ENCODE data around the gene SNTB2. TPM values are rescaled to one million over a fixed set of nuclear protein-coding genes. Genes with fewer than 3 reads are reported as not detected.

Gene SNTB2
- total and polyA plus RNA-seq, 2 of the 4 experiments (the other 2 are of a cell fraction) = 23.5 to 47.5 TPM

DNA sequence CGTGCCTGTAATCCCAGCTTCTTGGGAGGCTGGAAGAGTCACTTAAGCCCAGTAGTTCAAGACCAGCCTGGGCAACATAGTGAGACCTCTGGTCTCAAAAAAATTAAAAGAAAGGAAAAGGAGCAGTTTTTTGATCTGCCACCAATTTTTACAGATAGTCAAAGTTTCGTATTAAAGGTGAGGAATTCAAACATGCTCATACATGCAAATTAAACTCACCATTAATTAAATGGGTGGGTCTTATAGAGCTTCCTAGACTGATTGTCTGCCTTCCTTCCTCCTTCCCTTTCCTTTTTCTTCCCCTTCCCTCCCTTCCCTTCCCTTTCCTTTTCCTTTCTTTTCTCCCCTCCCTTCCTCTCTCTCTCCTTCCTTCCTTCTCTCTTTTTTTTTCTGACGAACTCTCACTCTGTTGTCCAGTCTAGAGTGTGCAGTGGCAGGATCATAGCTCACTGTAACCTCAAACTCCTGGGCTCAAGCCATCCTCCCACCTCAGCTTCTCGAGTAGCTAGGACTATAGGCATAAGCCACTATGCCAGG is 87.8 kb downstream of the SNTB2 start:
- intact Hi-C loops (cut with micrococcal nuclease) (no loop called here), dilution Hi-C loops (cut with HindIII; ENCODE audit: low sequenced_read_pairs, unreplicated experiment) (no loop called here), in situ Hi-C loops (cut with MboI; ENCODE audit: low sequenced_read_pairs) (loop anchor here (5.0 kb wide), 1 partner anchor 87 kb away; the partner anchor contains the start of gene SNTB2)
- Histone ChIP-seq H3K79me1 (ENCODE audit: low read depth in 1 of 2, low read length in 2 of 2) (peaks cover 14 to 44% of the 10 kb centered on the region in 2 experiments), H4K20me1 (ENCODE audit: insufficient read depth, low read length) (no peaks in the 10 kb centered on the region), H3K9me1 (ENCODE audit: insufficient read depth, low read length) (peaks cover 10% of the 10 kb centered on the region), H3K56ac (ENCODE audit: extremely low read depth, insufficient read depth, low read length) (no peak overlapping the region), H2AFZ (replicated peaks; ENCODE audit: low read length, poor library complexity) (no peak overlapping the region), H3K4me2 (ENCODE audit: low read depth, low read length) (no peak overlapping the region; the same call in 1 of the 2 replicates), H3K4me1 (ENCODE audit: control insufficient read depth, insufficient read depth, low read length) (peaks cover 15% of the 10 kb centered on the region), H3K23ac (ENCODE audit: low read depth, low read length) (peak overlapping the region; percentile 97; the same call in 1 of the 2 replicates), H3K27ac (ENCODE audit: insufficient read depth, low read length) (peak overlapping the region; percentile 99; the same call in 1 of the 2 replicates), H4K5ac (ENCODE audit: low read depth, low read length) (peak overlapping the region; percentile 12; the same call in 1 of the 2 replicates), H3K9me3 (ENCODE audit: control insufficient read depth, insufficient read depth, low read length) (no peaks in the 10 kb centered on the region), H2BK15ac (ENCODE audit: low read depth, low read length) (peak overlapping the region; percentile 49; the same call in 2 of the 3 replicates), H3K36me3 (ENCODE audit: control insufficient read depth, insufficient read depth, low read length) (peaks cover 4% of the 10 kb centered on the region), H3K14ac (replicated peaks; ENCODE audit: low read depth, low read length) (peak overlapping the region; percentile 91), H3K4ac (ENCODE audit: low read depth, low read length) (peak overlapping the region; percentile 94), H3K18ac (ENCODE audit: low read depth, low read length) (peak overlapping the region; percentile 98), H2BK5ac (ENCODE audit: low read depth, low read length, poor library complexity, severe bottlenecking) (peak overlapping the region; percentile 97), H3K4me3 (ENCODE audit: insufficient read depth, low read depth, low read length) (no peak overlapping the region), H2AK5ac (ENCODE audit: low read depth, low read length) (peak overlapping the region; percentile 81), H3K27me3 (ENCODE audit: control insufficient read depth, insufficient read depth, low read length) (no peaks in the 10 kb centered on the region), H2BK20ac (ENCODE audit: low read depth, low read length) (peak overlapping the region; percentile 78), H4K91ac (ENCODE audit: insufficient read depth, low read depth, low read length) (peak overlapping the region; percentile 68), H4K8ac (ENCODE audit: low read depth in 2 of 2, low read length in 2 of 2) (peak overlapping the region; percentile 42 to 76; a peak in 2 of 4 replicates), H2AK9ac (replicated peaks; ENCODE audit: low read depth, low read length, poor library complexity) (no peak overlapping the region), H2BK120ac (ENCODE audit: low read depth, low read length) (peak overlapping the region; percentile 97), H3K9ac (ENCODE audit: low read depth, low read length) (peak overlapping the region; percentile 4; the same call in 1 of the 2 replicates)
- no TSS peak for BruUV-seq (replicated peaks)
- ChIA-PET POLR2A (ENCODE audit: unreplicated experiment) (no interaction called here), CTCF (interaction anchor here (0.5 to 0.6 kb wide), 3 partner anchors 20 to 428 kb away, joined by 3 to 4 read pairs (median 3); no protein-coding TSS in a partner anchor)
- DNase-seq (no peak), ATAC-seq (ENCODE audit: low read depth) (no peak)
- 100% methylated on average over 1 of the region's 4 CpGs; no CpG with 5 or more reads in 1 of the 2 experiments for WGBS, 2 experiments (ENCODE audit: extremely low coverage in 2 of 2, insufficient read length in 1 of 2)
- TF ChIP-seq RAD21 (IDR thresholded peaks at IDR 0.05; ENCODE audit: low read length) (no peak), MAZ (IDR thresholded peaks at IDR 0.05; ENCODE audit: borderline replicate concordance, low read depth, low read length) (no peak), POLR2A (IDR thresholded peaks at IDR 0.05; ENCODE audit: low read depth, low read length) (no peak), MXI1 (IDR thresholded peaks at IDR 0.05; ENCODE audit: borderline replicate concordance, low read depth, low read length) (no peak), BHLHE40 (IDR thresholded peaks at IDR 0.05; ENCODE audit: low read depth, low read length) (no peak), RCOR1 (IDR thresholded peaks at IDR 0.05; ENCODE audit: insufficient replicate concordance, low read length) (no peak)
- TF ChIP-seq, protein P1, sequence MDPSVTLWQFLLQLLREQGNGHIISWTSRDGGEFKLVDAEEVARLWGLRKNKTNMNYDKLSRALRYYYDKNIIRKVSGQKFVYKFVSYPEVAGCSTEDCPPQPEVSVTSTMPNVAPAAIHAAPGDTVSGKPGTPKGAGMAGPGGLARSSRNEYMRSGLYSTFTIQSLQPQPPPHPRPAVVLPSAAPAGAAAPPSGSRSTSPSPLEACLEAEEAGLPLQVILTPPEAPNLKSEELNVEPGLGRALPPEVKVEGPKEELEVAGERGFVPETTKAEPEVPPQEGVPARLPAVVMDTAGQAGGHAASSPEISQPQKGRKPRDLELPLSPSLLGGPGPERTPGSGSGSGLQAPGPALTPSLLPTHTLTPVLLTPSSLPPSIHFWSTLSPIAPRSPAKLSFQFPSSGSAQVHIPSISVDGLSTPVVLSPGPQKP (IDR thresholded peaks at IDR 0.05; ENCODE audit: borderline replicate concordance, low read depth, low read length) = no peak
- TF ChIP-seq, protein P2, sequence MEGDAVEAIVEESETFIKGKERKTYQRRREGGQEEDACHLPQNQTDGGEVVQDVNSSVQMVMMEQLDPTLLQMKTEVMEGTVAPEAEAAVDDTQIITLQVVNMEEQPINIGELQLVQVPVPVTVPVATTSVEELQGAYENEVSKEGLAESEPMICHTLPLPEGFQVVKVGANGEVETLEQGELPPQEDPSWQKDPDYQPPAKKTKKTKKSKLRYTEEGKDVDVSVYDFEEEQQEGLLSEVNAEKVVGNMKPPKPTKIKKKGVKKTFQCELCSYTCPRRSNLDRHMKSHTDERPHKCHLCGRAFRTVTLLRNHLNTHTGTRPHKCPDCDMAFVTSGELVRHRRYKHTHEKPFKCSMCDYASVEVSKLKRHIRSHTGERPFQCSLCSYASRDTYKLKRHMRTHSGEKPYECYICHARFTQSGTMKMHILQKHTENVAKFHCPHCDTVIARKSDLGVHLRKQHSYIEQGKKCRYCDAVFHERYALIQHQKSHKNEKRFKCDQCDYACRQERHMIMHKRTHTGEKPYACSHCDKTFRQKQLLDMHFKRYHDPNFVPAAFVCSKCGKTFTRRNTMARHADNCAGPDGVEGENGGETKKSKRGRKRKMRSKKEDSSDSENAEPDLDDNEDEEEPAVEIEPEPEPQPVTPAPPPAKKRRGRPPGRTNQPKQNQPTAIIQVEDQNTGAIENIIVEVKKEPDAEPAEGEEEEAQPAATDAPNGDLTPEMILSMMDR (conservative IDR thresholded peaks at IDR 0.05; ENCODE audit: low read depth, low read length) = no peak

All from IMR-90 (cell line).